HepG2 (cell line): Measurements from ENCODE around the gene ZNF526.

Experiments used
- FOXC1 ChIP-seq: sonication (generic); formaldehyde crosslinking; IDR thresholded peaks from 2 replicates; pipeline ENCODE4 v1.8.0; 2022; ENCODE audit warnings: mild to moderate bottlenecking, missing genetic modification reagents, borderline replicate concordance
- FOXK2 ChIP-seq: fragments of 450-650 bp; IDR thresholded peaks from 2 replicates; pipeline ENCODE4 v1.6.1; 2016
- POLR2A ChIP-seq, 2 experiments: IDR thresholded peaks; 2 replicates each; pipeline ENCODE4 v1.6.1; 2011; ENCODE audit warnings: low read depth in 2 of 2, low read length in 2 of 2, mild to moderate bottlenecking in 1 of 2, moderate library complexity in 1 of 2; ENCODE audit not compliant: insufficient read depth in 1 of 2
- RARG ChIP-seq: sonication (generic); formaldehyde crosslinking; IDR thresholded peaks from 2 replicates; pipeline ENCODE4 v1.4.0; 2020; ENCODE audit warnings: low read depth, mild to moderate bottlenecking, missing genetic modification reagents
- SIX4 ChIP-seq: sonication (generic); formaldehyde crosslinking; IDR thresholded peaks from 2 replicates; pipeline ENCODE4 v1.4.0; 2020; ENCODE audit warnings: missing genetic modification reagents
- TAF1 ChIP-seq: sonication (generic); formaldehyde crosslinking; IDR thresholded peaks from 2 replicates; pipeline ENCODE4 v1.4.0; 2020; ENCODE audit warnings: missing genetic modification reagents
- ZNF775 ChIP-seq: sonication (generic); formaldehyde crosslinking; IDR thresholded peaks from 2 replicates; pipeline ENCODE4 v1.4.0; 2020; ENCODE audit warnings: missing genetic modification reagents, mild to moderate bottlenecking, moderate library complexity, borderline replicate concordance
- TF ChIP-seq, protein P1 (sequence below): sonication (generic); formaldehyde crosslinking; IDR thresholded peaks from 2 replicates; pipeline ENCODE4 v1.5.0; 2020; ENCODE audit warnings: mild to moderate bottlenecking, missing genetic modification reagents, moderate library complexity

DNA sequence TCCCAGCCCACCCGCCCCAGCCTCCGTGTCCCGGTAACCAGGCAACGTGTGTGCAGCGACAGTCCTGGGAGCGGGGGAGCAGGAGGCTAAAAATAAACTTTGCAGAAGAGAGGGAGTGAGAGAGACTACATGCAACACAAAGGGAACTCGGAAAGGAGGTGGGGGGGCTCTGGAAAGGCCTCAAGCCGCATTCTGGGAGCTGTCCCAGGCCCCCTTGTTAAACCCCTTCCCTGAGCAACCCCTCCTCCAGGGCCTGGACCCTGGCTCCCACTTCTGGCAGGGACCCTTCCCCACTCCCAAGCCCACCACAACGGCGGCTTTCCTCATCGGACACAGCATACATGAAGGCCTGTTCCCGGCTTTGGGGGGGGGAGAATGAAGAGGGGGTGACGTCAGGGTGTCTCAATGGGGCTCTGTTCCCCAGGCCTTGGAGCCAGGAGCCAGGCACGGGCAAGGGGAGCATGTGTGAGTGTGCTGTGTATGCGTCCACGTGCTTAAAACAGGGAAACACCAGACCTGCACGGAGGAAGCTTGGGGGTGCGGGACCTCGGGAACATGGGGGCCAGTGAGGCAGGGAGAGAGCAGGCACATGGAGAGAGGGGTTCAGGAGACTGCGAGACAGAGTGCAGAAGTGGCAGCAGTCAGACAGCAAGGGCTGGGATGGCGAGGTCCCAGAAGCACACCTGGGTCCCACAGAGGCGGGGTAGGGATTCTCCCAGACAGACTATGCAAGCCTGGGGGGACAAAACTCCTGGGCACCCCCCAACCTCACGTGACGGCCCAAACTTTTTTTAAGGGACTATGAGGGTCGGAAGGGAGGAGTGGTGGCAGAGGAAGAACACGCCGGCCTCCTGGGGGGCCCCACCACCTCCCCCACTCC, 32.5 kb downstream of the ZNF526 start:
- no peak for TF ChIP-seq RARG (CRISPR knock-in tag)
- TF ChIP-seq SIX4 (CRISPR knock-in tag) = no peak
- peak in 1 of 2 experiments; percentile 41; a peak in 1 of 4 replicates for TF ChIP-seq POLR2A (IDR thresholded peaks at IDR 0.05; ENCODE audit: insufficient read depth in 1 of 2, low read depth in 2 of 2, low read length in 2 of 2)
- no peak for TF ChIP-seq FOXC1
- no peak for TF ChIP-seq ZNF775
- TF ChIP-seq FOXK2 = no peak
- TF ChIP-seq, protein P1, sequence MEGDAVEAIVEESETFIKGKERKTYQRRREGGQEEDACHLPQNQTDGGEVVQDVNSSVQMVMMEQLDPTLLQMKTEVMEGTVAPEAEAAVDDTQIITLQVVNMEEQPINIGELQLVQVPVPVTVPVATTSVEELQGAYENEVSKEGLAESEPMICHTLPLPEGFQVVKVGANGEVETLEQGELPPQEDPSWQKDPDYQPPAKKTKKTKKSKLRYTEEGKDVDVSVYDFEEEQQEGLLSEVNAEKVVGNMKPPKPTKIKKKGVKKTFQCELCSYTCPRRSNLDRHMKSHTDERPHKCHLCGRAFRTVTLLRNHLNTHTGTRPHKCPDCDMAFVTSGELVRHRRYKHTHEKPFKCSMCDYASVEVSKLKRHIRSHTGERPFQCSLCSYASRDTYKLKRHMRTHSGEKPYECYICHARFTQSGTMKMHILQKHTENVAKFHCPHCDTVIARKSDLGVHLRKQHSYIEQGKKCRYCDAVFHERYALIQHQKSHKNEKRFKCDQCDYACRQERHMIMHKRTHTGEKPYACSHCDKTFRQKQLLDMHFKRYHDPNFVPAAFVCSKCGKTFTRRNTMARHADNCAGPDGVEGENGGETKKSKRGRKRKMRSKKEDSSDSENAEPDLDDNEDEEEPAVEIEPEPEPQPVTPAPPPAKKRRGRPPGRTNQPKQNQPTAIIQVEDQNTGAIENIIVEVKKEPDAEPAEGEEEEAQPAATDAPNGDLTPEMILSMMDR (CRISPR knock-in tag) = no peak
- TF ChIP-seq TAF1 (CRISPR knock-in tag) = no peak
